ENCODE results near the gene UBASH3A. TPM values are rescaled to one million over a fixed set of nuclear protein-coding genes. Genes with fewer than 3 reads are reported as not detected.
A peak's percentile ranks its signal among the peaks of the same experiment; 100 is the strongest.

Gene UBASH3A
- total RNA-seq, 1 donor from 2014 or later: not detected

GRCh38 chr21:42481169-42481568 lies 77.5 kb downstream of the UBASH3A start:
- no peak for TF ChIP-seq CTCF (IDR thresholded peaks at IDR 0.05; ENCODE audit: insufficient read depth, low read length, severe bottlenecking)
- no peak overlapping the region for H3K4me3 ChIP-seq (ENCODE audit: low read depth, low read length)
- no peak for DNase-seq (ENCODE audit: low read depth)
- H3K27me3 ChIP-seq (ENCODE audit: control insufficient read depth, insufficient read depth, low read length): no peaks in the 10 kb centered on the region
- FAIRE-seq: no peak
- H3K36me3 ChIP-seq (ENCODE audit: control insufficient read depth, insufficient read depth, low read length): no peaks in the 10 kb centered on the region

GRCh38 chr21:42484966-42485365 lies 81.3 kb downstream of the UBASH3A start:
- TF ChIP-seq CTCF (IDR thresholded peaks at IDR 0.05; ENCODE audit: insufficient read depth, low read length, severe bottlenecking): no peak
- Histone ChIP-seq H3K4me3 (ENCODE audit: low read depth, low read length) (no peak overlapping the region), H3K27me3 (ENCODE audit: control insufficient read depth, insufficient read depth, low read length) (no peaks in the 10 kb centered on the region), H3K36me3 (ENCODE audit: control insufficient read depth, insufficient read depth, low read length) (no peaks in the 10 kb centered on the region)
- no peak for FAIRE-seq
- no peak for DNase-seq (ENCODE audit: low read depth)

- Histone ChIP-seq H3K36me3 (ENCODE audit: control insufficient read depth, insufficient read depth, low read length) (no peaks in the 10 kb centered on the region), H3K4me3 (ENCODE audit: low read depth, low read length) (no peak overlapping the region), H3K27me3 (ENCODE audit: control insufficient read depth, insufficient read depth, low read length) (no peaks in the 10 kb centered on the region)
- DNase-seq (ENCODE audit: low read depth) (no peak), FAIRE-seq (no peak)
- TF ChIP-seq CTCF (IDR thresholded peaks at IDR 0.05; ENCODE audit: insufficient read depth, low read length, severe bottlenecking): no peak
These were observed 82.4 kb downstream of the UBASH3A start for GRCh38 chr21:42486072-42486471.

- FAIRE-seq: peak; percentile 91
- peak; percentile 89 for DNase-seq (ENCODE audit: low read depth)
- no peaks in the 10 kb centered on the region for H3K27me3 ChIP-seq (ENCODE audit: control insufficient read depth, insufficient read depth, low read length)
- TF ChIP-seq CTCF (IDR thresholded peaks at IDR 0.05; ENCODE audit: insufficient read depth, low read length, severe bottlenecking): no peak
- no peak overlapping the region for H3K4me3 ChIP-seq (ENCODE audit: low read depth, low read length)
- no peaks in the 10 kb centered on the region for H3K36me3 ChIP-seq (ENCODE audit: control insufficient read depth, insufficient read depth, low read length)
These were observed 82.8 kb downstream of the UBASH3A start for GRCh38 chr21:42486531-42486930.

- peak; percentile 83 for FAIRE-seq
- Histone ChIP-seq H3K36me3 (ENCODE audit: control insufficient read depth, insufficient read depth, low read length) (no peaks in the 10 kb centered on the region), H3K27me3 (ENCODE audit: control insufficient read depth, insufficient read depth, low read length) (no peaks in the 10 kb centered on the region)
These were observed 85.4 kb downstream of the UBASH3A start for GRCh38 chr21:42489006-42489563.

More at GRCh38 chr21:42489006-42489563, 85.4 kb downstream of the UBASH3A start:
- no peak for TF ChIP-seq CTCF (IDR thresholded peaks at IDR 0.05; ENCODE audit: insufficient read depth, low read length, severe bottlenecking)
- H3K4me3 ChIP-seq (ENCODE audit: low read depth, low read length): no peak overlapping the region
- DNase-seq (ENCODE audit: low read depth): no peak

All from bronchial epithelial cell (primary cell).